ENCODE measurements around the gene MPPE1. TPM values are rescaled to one million over a fixed set of nuclear protein-coding genes. Genes with fewer than 3 reads are reported as not detected.
"Not testable (repeated sequence)": the region's sequence is repeated elsewhere in the genome, so short reads cannot be mapped to it uniquely, and the experiment has no call there.

The MPPE1 gene
- total and polyA plus RNA-seq, 5 experiments from 2014 or later = 37.1 to 85.6 (median 40.9) TPM

GRCh38 chr18:11909591-11910026, 1.5 kb upstream of the MPPE1 start:
- Mint-ChIP-seq H3K4me1 (peaks cover 3 to 27% (median 20%) of the 10 kb centered on the region in 4 donors), H3K27me3 (no peaks in the 10 kb centered on the region), H3K9me3 (no peaks in the 10 kb centered on the region), H3K36me3 (peaks cover 0 to 16% (median 0%) of the 10 kb centered on the region in 3 donors), H3K4me3 (peak overlapping the region in 9 of 10 donors; percentile 81 to 91 (median 88)), H3K27ac (peak overlapping the region in 5 of 10 donors; percentile 89 to 94 (median 93))
- POLR2A ChIA-PET = interaction anchor here (0.6 to 3.0 kb wide), 4 partner anchors 44 to 72 kb away, joined by 4 to 15 read pairs (median 10); partner anchors contain the start of genes CHMP1B and IMPA2
- ATAC-seq = no peak
- no peak for DNase-seq

- no peaks in the 10 kb centered on the region for H3K9me3 Mint-ChIP-seq
- POLR2A ChIA-PET = interaction anchor here (0.6 to 3.0 kb wide), 6 partner anchors 20 to 690 kb away, joined by 3 to 15 read pairs (median 4); partner anchors contain the start of genes CHMP1B and IMPA2
- no peak for DNase-seq
These were observed 941 bp upstream of the MPPE1 start for GRCh38 chr18:11909061-11909455.

GRCh38 chr18:11906926-11907874, 917 bp downstream of the MPPE1 start:
- peaks cover 0 to 32% (median 4%) of the 10 kb centered on the region in 3 donors for H3K36me3 Mint-ChIP-seq
- ATAC-seq (no peak), DNase-seq (no peak)
- H3K27ac Mint-ChIP-seq = peak overlapping the region; percentile 13 to 97 (median 96)
- peaks cover 6 to 39% (median 25%) of the 10 kb centered on the region in 4 donors for H3K4me1 Mint-ChIP-seq
- peak overlapping the region; percentile 89 to 96 (median 92) for H3K4me3 Mint-ChIP-seq
- H3K9me3 Mint-ChIP-seq = no peaks in the 10 kb centered on the region
- no peaks in the 10 kb centered on the region for H3K27me3 Mint-ChIP-seq
- POLR2A ChIA-PET = interaction anchor here (0.7 to 3.0 kb wide), 3 partner anchors 51 to 74 kb away, joined by 4 to 15 read pairs (median 14); partner anchors contain the start of genes CHMP1B and IMPA2

More at GRCh38 chr18:11909061-11909455, 941 bp upstream of the MPPE1 start:
- ATAC-seq = no peak
- peak overlapping the region; percentile 81 to 91 (median 88) for H3K4me3 Mint-ChIP-seq
- H3K4me1 Mint-ChIP-seq = peaks cover 3 to 27% (median 20%) of the 10 kb centered on the region in 4 donors
- no peaks in the 10 kb centered on the region for H3K27me3 Mint-ChIP-seq
- peak overlapping the region; percentile 87 to 94 (median 92) for H3K27ac Mint-ChIP-seq
- peaks cover 0 to 16% (median 0%) of the 10 kb centered on the region in 3 donors for H3K36me3 Mint-ChIP-seq

- peak overlapping the region in 5 of 10 donors; percentile 6 to 54 (median 40) for H3K4me3 Mint-ChIP-seq
- peaks cover 0 to 40% (median 7%) of the 10 kb centered on the region in 3 donors for H3K36me3 Mint-ChIP-seq
- ATAC-seq (no peak), DNase-seq (no peak)
- H3K27ac Mint-ChIP-seq = peak overlapping the region in 3 of 10 donors; percentile 20 to 65 (median 46)
- POLR2A ChIA-PET = no interaction called here
- no peaks in the 10 kb centered on the region for H3K9me3 Mint-ChIP-seq
- H3K27me3 Mint-ChIP-seq = no peaks in the 10 kb centered on the region
- peaks cover 6 to 42% (median 25%) of the 10 kb centered on the region in 4 donors for H3K4me1 Mint-ChIP-seq
These were observed 1.9 kb downstream of the MPPE1 start for GRCh38 chr18:11906176-11906575.

GRCh38 chr18:11905613-11906012, 2.5 kb downstream of the MPPE1 start:
- Mint-ChIP-seq H3K4me3 (peak overlapping the region in 5 of 10 donors; percentile 24 to 54 (median 41)), H3K4me1 (peaks cover 6 to 42% (median 25%) of the 10 kb centered on the region in 4 donors), H3K27ac (peak overlapping the region in 3 of 10 donors; percentile 20 to 65 (median 46)), H3K36me3 (peaks cover 0 to 40% (median 7%) of the 10 kb centered on the region in 3 donors), H3K9me3 (no peaks in the 10 kb centered on the region), H3K27me3 (no peaks in the 10 kb centered on the region)
- DNase-seq (no peak), ATAC-seq (no peak)
- POLR2A ChIA-PET = no interaction called here

- Mint-ChIP-seq H3K4me1 (peaks cover 6 to 43% (median 17%) of the 10 kb centered on the region in 4 donors), H3K9me3 (no peaks in the 10 kb centered on the region), H3K27ac (peak overlapping the region in 2 of 10 donors; percentile 7 to 12), H3K36me3 (peaks cover 0 to 64% (median 11%) of the 10 kb centered on the region in 3 donors), H3K27me3 (no peaks in the 10 kb centered on the region), H3K4me3 (no peak overlapping the region)
- POLR2A ChIA-PET = no interaction called here
- ATAC-seq (no peak), DNase-seq (no peak)
These were observed 5.4 kb downstream of the MPPE1 start for GRCh38 chr18:11902522-11903292.

GRCh38 chr18:11901826-11902438, 6.2 kb downstream of the MPPE1 start:
- peak overlapping the region in 1 of 10 donors; percentile 8 for H3K27ac Mint-ChIP-seq
- H3K27me3 Mint-ChIP-seq = no peaks in the 10 kb centered on the region
- POLR2A ChIA-PET = no interaction called here
- peaks cover 5 to 35% (median 10%) of the 10 kb centered on the region in 4 donors for H3K4me1 Mint-ChIP-seq
- H3K9me3 Mint-ChIP-seq = no peaks in the 10 kb centered on the region
- ATAC-seq (no peak), DNase-seq (no peak)
- peaks cover 0 to 71% (median 15%) of the 10 kb centered on the region in 3 donors for H3K36me3 Mint-ChIP-seq
- no peak overlapping the region for H3K4me3 Mint-ChIP-seq

GRCh38 chr18:11899063-11899462, 9.1 kb downstream of the MPPE1 start:
- Mint-ChIP-seq H3K9me3 (no peaks in the 10 kb centered on the region), H3K27me3 (no peaks in the 10 kb centered on the region), H3K4me1 (peaks cover 3 to 22% (median 4%) of the 10 kb centered on the region in 4 donors), H3K36me3 (peaks cover 0 to 77% (median 28%) of the 10 kb centered on the region in 3 donors), H3K4me3 (no peak overlapping the region), H3K27ac (peak overlapping the region in 1 of 10 donors; percentile 33)
- no peak for ATAC-seq
- no peak for DNase-seq
- POLR2A ChIA-PET = no interaction called here

GRCh38 chr18:11897781-11898180, 10.3 kb downstream of the MPPE1 start:
- ATAC-seq (no peak), DNase-seq (no peak)
- Mint-ChIP-seq H3K9me3 (no peaks in the 10 kb centered on the region), H3K4me1 (peaks cover 0 to 15% (median 5%) of the 10 kb centered on the region in 4 donors), H3K36me3 (peaks cover 0 to 78% (median 27%) of the 10 kb centered on the region in 3 donors), H3K27ac (no peak overlapping the region), H3K4me3 (no peak overlapping the region), H3K27me3 (no peaks in the 10 kb centered on the region)
- POLR2A ChIA-PET = no interaction called here

- DNase-seq, POLR2A ChIA-PET, H3K27ac Mint-ChIP-seq, H3K4me3 Mint-ChIP-seq, H3K9me3 Mint-ChIP-seq, ATAC-seq, H3K4me1 Mint-ChIP-seq, H3K27me3 Mint-ChIP-seq: not testable (repeated sequence)
- peaks cover 4 to 87% (median 31%) of the 10 kb centered on the region in 3 donors for H3K36me3 Mint-ChIP-seq
These were observed 15.7 kb downstream of the MPPE1 start for GRCh38 chr18:11892438-11892837.

- ATAC-seq (no peak), DNase-seq (no peak)
- POLR2A ChIA-PET = no interaction called here
- H3K9me3 Mint-ChIP-seq = no peaks in the 10 kb centered on the region
- H3K4me3 Mint-ChIP-seq = no peak overlapping the region
- H3K36me3 Mint-ChIP-seq = peaks cover 4 to 87% (median 25%) of the 10 kb centered on the region in 3 donors
- no peaks in the 10 kb centered on the region for H3K27me3 Mint-ChIP-seq
- H3K27ac Mint-ChIP-seq = no peak overlapping the region
- H3K4me1 Mint-ChIP-seq = peaks cover 0 to 5% (median 4%) of the 10 kb centered on the region in 4 donors
These were observed 16.4 kb downstream of the MPPE1 start for GRCh38 chr18:11891737-11892136.

GRCh38 chr18:11889284-11889683, 18.8 kb downstream of the MPPE1 start:
- Mint-ChIP-seq H3K9me3 (no peaks in the 10 kb centered on the region), H3K4me1 (peaks cover 0 to 15% (median 2%) of the 10 kb centered on the region in 4 donors), H3K36me3 (peaks cover 4 to 90% (median 15%) of the 10 kb centered on the region in 3 donors), H3K4me3 (no peak overlapping the region), H3K27ac (no peak overlapping the region), H3K27me3 (no peaks in the 10 kb centered on the region)
- DNase-seq = no peak
- POLR2A ChIA-PET = interaction anchor here (1.2 kb wide), 1 partner anchor 19 kb away, joined by 3 read pairs; no protein-coding TSS in a partner anchor
- no peak for ATAC-seq

Measured in naive thymus-derived CD8-positive, alpha-beta T cell (primary cell).